Fibroblast of skin of right quadriceps (primary cell): ENCODE measurements around the gene PLD4.

ENCODE experiments used
- DNase-seq: peaks from one replicate; pipeline ENCODE4 v3.0.0-alpha.2; 2013

PLD4 gene

GRCh38 chr14:104976198-104977007 is 51.7 kb downstream of the PLD4 start:
- DNase-seq, result peak; percentile 56

GRCh38 chr14:104977008-104977680 is 52.5 kb downstream of the PLD4 start:
- DNase-seq, result no peak

- DNase-seq, result peak; percentile 61
These were observed 53.3 kb downstream of the PLD4 start, which contains the start of gene AHNAK2 for GRCh38 chr14:104977681-104978653. AHNAK2 (minus strand) TSS chr14:104978374; CDS start chr14:104978237, 137 bp downstream.

GRCh38 chr14:104978746-104979691 is 54.3 kb downstream of the PLD4 start:
- no peak for DNase-seq

GRCh38 chr14:104979758-104980610 is 55.3 kb downstream of the PLD4 start:
- DNase-seq, result no peak

- DNase-seq, result no peak
These were observed 56.2 kb downstream of the PLD4 start for GRCh38 chr14:104980611-104981531.

GRCh38 chr14:104981699-104982541 is 57.2 kb downstream of the PLD4 start:
- DNase-seq, result no peak

- DNase-seq, result no peak
These were observed 58.0 kb downstream of the PLD4 start for GRCh38 chr14:104982548-104983230.
